WTC11 (cell line): ENCODE results near the gene PROSER2. TPM values are rescaled to one million over a fixed set of nuclear protein-coding genes. Genes with fewer than 3 reads are reported as not detected.

Experiments
- ATAC-seq: fragments of 200-7000 bp; cut with Tn5 transposase; 2 replicates; pipeline ENCODE4 v1.10.0; 2021; ENCODE audit warnings: mild to moderate bottlenecking, moderate library complexity
- CTCF ChIA-PET: fragments of 300-600 bp; sonication (Branson Sonifier 250); formaldehyde crosslinking; loops from one replicate; lab custom pipeline; 2021; ENCODE audit warnings: antibody characterized with exemption; lab: Charles Lee
- POLR2A ChIA-PET: fragments of 350-600 bp; sonication (Branson Sonifier 250); formaldehyde crosslinking; loops from one replicate; lab custom pipeline; 2021; ENCODE audit warnings: antibody characterized with exemption; lab: Charles Lee
- DNase-seq: peaks from one replicate; pipeline ENCODE4 v3.0.0; 2021; ENCODE audit warnings: low spot score
- H3K27ac Mint-ChIP-seq: 2 replicates; pipeline ENCODE4 v1.8.0; 2021; ENCODE audit warnings: mixed read lengths
- H3K27me3 Mint-ChIP-seq: 2 replicates; pipeline ENCODE4 v1.8.0; 2021; ENCODE audit warnings: low read depth, mild to moderate bottlenecking, moderate library complexity, mixed read lengths
- H3K36me3 Mint-ChIP-seq: 2 replicates; pipeline ENCODE4 v1.8.0; 2021; ENCODE audit warnings: mixed read lengths
- H3K4me1 Mint-ChIP-seq: 2 replicates; pipeline ENCODE4 v1.8.0; 2022; ENCODE audit warnings: mixed read lengths
- H3K4me3 Mint-ChIP-seq: 2 replicates; pipeline ENCODE4 v1.8.0; 2021; ENCODE audit warnings: mild to moderate bottlenecking, moderate library complexity, mixed read lengths
- H3K9me3 Mint-ChIP-seq: 2 replicates; pipeline ENCODE4 v1.8.0; 2021; ENCODE audit warnings: mixed read lengths
- CREM ChIP-seq: sonication (generic); formaldehyde crosslinking; IDR thresholded peaks from 2 replicates; pipeline ENCODE4 v1.8.1; 2022; ENCODE audit warnings: mild to moderate bottlenecking, missing genetic modification reagents, moderate library complexity
- ELF4 ChIP-seq: sonication (generic); formaldehyde crosslinking; IDR thresholded peaks from 2 replicates; pipeline ENCODE4 v1.8.1; 2022; ENCODE audit warnings: low read depth, mild to moderate bottlenecking, moderate library complexity, missing genetic modification reagents
- FOXP1 ChIP-seq: sonication (generic); formaldehyde crosslinking; IDR thresholded peaks from 2 replicates; pipeline ENCODE4 v1.8.0; 2022; ENCODE audit warnings: missing genetic modification reagents, mild to moderate bottlenecking, moderate library complexity, borderline replicate concordance
- GABPB1 ChIP-seq: sonication (generic); formaldehyde crosslinking; IDR thresholded peaks from 2 replicates; pipeline ENCODE4 v1.8.1; 2023; ENCODE audit warnings: mild to moderate bottlenecking, missing genetic modification reagents
- JUN ChIP-seq: sonication (generic); formaldehyde crosslinking; IDR thresholded peaks from 2 replicates; pipeline ENCODE4 v1.8.0; 2023; ENCODE audit warnings: mild to moderate bottlenecking, missing genetic modification reagents
- KAT7 ChIP-seq: sonication (generic); formaldehyde crosslinking; IDR thresholded peaks from 2 replicates; pipeline ENCODE4 v1.8.1; 2023; ENCODE audit warnings: missing genetic modification reagents, mild to moderate bottlenecking, borderline replicate concordance
- MXD4 ChIP-seq: fragments of 250-450 bp; sonication (Bioruptor Pico); IDR thresholded peaks from 2 replicates; pipeline ENCODE4 v1.8.0; 2021; ENCODE audit warnings: mild to moderate bottlenecking, moderate library complexity, borderline replicate concordance
- MYBL2 ChIP-seq: sonication (generic); formaldehyde crosslinking; IDR thresholded peaks from 2 replicates; pipeline ENCODE4 v1.8.1; 2023; ENCODE audit warnings: mild to moderate bottlenecking, moderate library complexity, missing genetic modification reagents
- NFATC4 ChIP-seq: fragments of 250-450 bp; sonication (Bioruptor Pico); IDR thresholded peaks from 2 replicates; pipeline ENCODE4 v1.9.0; 2021; ENCODE audit warnings: mild to moderate bottlenecking
- PRRX2 ChIP-seq: fragments of 250-450 bp; sonication (Bioruptor Pico); IDR thresholded peaks from 2 replicates; pipeline ENCODE4 v1.8.0; 2021; ENCODE audit warnings: mild to moderate bottlenecking
- SP1 ChIP-seq: sonication (generic); formaldehyde crosslinking; conservative IDR thresholded peaks from 2 replicates; pipeline ENCODE4 v1.8.1; 2022; ENCODE audit warnings: missing genetic modification reagents
- TCF7 ChIP-seq: sonication (generic); formaldehyde crosslinking; IDR thresholded peaks from 2 replicates; pipeline ENCODE4 v1.8.0; 2022; ENCODE audit warnings: mild to moderate bottlenecking, low read depth, missing genetic modification reagents, moderate library complexity
- TEAD4 ChIP-seq: sonication (generic); formaldehyde crosslinking; IDR thresholded peaks from 2 replicates; pipeline ENCODE4 v1.8.0; 2022; ENCODE audit warnings: mild to moderate bottlenecking, missing genetic modification reagents
- ZNF232 ChIP-seq: sonication (generic); formaldehyde crosslinking; IDR thresholded peaks from 2 replicates; pipeline ENCODE4 v1.8.0; 2022; ENCODE audit warnings: mild to moderate bottlenecking, missing genetic modification reagents
- total RNA-seq: library from RNA; stranded (reverse); gene quantifications from 3 replicates; pipeline ENCODE4 v1.2.3, GENCODE V29; 2021
- TF ChIP-seq, protein P1 (sequence below): fragments of 250-450 bp; sonication (Bioruptor Pico); IDR thresholded peaks from 2 replicates; pipeline ENCODE4 v2.1.2; 2022; ENCODE audit warnings: mild to moderate bottlenecking, moderate library complexity
- TF ChIP-seq, protein P2 (sequence below): sonication (generic); formaldehyde crosslinking; IDR thresholded peaks from 2 replicates; pipeline ENCODE4 v1.8.0; 2022; ENCODE audit warnings: mild to moderate bottlenecking, missing genetic modification reagents
- TF ChIP-seq, protein P3 (sequence below): sonication (generic); formaldehyde crosslinking; IDR thresholded peaks from 2 replicates; pipeline ENCODE4 v1.8.1; 2023; ENCODE audit warnings: mild to moderate bottlenecking, missing genetic modification reagents
- TF ChIP-seq, protein P4 (sequence below): sonication (generic); formaldehyde crosslinking; IDR thresholded peaks from 2 replicates; pipeline ENCODE4 v1.8.0; 2022; ENCODE audit warnings: mild to moderate bottlenecking, missing genetic modification reagents
- TF ChIP-seq, protein P5 (sequence below): sonication (generic); formaldehyde crosslinking; IDR thresholded peaks from 2 replicates; pipeline ENCODE4 v1.8.1; 2022; ENCODE audit warnings: mild to moderate bottlenecking, missing genetic modification reagents, moderate library complexity, borderline replicate concordance
- TF ChIP-seq, protein P6 (sequence below): fragments of 250-450 bp; sonication (Bioruptor Pico); conservative IDR thresholded peaks from 2 replicates; pipeline ENCODE4 v1.9.0; 2021; ENCODE audit warnings: mild to moderate bottlenecking

Gene PROSER2
- total RNA-seq, 1 experiment from 2014 or later = 8.5 TPM

DNA sequence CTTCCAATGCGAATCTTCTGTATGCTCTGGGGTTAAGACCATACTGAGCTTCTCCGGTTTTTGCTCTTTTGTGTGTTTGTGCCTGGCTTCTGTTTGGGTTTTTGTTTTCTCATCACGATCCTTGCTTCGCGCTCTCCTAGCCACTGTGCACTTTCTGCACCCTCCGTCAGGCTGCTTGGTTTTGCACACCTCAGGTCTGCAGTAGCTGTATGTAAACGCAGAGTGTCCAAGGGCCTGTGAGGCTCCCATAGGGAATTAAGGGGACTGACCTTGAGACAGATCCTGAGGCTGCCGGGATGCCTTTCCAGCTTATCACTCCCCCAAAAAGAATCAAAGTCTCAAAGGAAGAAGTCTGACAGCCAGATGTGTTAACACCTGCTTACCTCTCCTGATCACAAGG is 95.2 kb downstream of the PROSER2 start (continued):
- no peak for TF ChIP-seq FOXP1 (CRISPR knock-in tag)
- TF ChIP-seq, protein P1, sequence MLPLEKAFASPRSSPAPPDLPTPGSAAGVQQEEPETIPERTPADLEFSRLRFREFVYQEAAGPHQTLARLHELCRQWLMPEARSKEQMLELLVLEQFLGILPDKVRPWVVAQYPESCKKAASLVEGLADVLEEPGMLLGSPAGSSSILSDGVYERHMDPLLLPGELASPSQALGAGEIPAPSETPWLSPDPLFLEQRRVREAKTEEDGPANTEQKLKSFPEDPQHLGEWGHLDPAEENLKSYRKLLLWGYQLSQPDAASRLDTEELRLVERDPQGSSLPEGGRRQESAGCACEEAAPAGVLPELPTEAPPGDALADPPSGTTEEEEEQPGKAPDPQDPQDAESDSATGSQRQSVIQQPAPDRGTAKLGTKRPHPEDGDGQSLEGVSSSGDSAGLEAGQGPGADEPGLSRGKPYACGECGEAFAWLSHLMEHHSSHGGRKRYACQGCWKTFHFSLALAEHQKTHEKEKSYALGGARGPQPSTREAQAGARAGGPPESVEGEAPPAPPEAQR = no peak
- no peak for TF ChIP-seq SP1 (CRISPR knock-in tag)
- TF ChIP-seq, protein P2, sequence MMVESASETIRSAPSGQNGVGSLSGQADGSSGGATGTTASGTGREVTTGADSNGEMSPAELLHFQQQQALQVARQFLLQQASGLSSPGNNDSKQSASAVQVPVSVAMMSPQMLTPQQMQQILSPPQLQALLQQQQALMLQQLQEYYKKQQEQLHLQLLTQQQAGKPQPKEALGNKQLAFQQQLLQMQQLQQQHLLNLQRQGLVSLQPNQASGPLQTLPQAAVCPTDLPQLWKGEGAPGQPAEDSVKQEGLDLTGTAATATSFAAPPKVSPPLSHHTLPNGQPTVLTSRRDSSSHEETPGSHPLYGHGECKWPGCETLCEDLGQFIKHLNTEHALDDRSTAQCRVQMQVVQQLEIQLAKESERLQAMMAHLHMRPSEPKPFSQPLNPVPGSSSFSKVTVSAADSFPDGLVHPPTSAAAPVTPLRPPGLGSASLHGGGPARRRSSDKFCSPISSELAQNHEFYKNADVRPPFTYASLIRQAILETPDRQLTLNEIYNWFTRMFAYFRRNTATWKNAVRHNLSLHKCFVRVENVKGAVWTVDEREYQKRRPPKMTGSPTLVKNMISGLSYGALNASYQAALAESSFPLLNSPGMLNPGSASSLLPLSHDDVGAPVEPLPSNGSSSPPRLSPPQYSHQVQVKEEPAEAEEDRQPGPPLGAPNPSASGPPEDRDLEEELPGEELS = no peak
- TF ChIP-seq, protein P3, sequence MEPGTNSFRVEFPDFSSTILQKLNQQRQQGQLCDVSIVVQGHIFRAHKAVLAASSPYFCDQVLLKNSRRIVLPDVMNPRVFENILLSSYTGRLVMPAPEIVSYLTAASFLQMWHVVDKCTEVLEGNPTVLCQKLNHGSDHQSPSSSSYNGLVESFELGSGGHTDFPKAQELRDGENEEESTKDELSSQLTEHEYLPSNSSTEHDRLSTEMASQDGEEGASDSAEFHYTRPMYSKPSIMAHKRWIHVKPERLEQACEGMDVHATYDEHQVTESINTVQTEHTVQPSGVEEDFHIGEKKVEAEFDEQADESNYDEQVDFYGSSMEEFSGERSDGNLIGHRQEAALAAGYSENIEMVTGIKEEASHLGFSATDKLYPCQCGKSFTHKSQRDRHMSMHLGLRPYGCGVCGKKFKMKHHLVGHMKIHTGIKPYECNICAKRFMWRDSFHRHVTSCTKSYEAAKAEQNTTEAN (CRISPR knock-in tag) = no peak
- TF ChIP-seq ELF4 (CRISPR knock-in tag) = no peak
- TF ChIP-seq ZNF232 = no peak
- TF ChIP-seq, protein P4, sequence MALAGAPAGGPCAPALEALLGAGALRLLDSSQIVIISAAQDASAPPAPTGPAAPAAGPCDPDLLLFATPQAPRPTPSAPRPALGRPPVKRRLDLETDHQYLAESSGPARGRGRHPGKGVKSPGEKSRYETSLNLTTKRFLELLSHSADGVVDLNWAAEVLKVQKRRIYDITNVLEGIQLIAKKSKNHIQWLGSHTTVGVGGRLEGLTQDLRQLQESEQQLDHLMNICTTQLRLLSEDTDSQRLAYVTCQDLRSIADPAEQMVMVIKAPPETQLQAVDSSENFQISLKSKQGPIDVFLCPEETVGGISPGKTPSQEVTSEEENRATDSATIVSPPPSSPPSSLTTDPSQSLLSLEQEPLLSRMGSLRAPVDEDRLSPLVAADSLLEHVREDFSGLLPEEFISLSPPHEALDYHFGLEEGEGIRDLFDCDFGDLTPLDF (CRISPR knock-in tag) = no peak
- TF ChIP-seq TEAD4 (CRISPR knock-in tag) = no peak
- TF ChIP-seq GABPB1 = no peak

DNA sequence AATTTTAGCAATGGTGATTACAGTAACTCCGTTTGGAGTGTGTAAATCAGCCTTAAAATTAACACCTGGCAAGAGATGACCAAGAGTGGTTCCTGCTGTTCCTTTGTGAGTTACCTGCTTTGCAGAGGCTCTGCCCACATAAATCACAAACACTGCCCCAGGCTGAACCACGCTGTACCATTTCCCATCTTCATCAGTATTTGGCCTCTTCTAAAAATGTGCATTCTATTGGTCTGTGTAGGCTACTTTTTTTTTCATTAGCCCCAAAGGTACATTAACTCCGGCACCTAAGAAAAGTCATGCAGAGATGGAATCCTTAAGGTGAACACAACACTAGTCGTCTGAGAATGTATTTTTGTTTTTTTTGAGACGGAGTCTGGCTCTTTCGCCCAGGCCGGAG is 96.1 kb downstream of the PROSER2 start:
- Mint-ChIP-seq H3K27ac (no peak overlapping the region), H3K9me3 (no peaks in the 10 kb centered on the region), H3K4me3 (no peak overlapping the region), H3K4me1 (peaks cover 17% of the 10 kb centered on the region), H3K36me3 (peaks cover 21% of the 10 kb centered on the region), H3K27me3 (no peaks in the 10 kb centered on the region)
- ChIA-PET CTCF (no interaction called here), POLR2A (no interaction called here)
- DNase-seq = no peak
- TF ChIP-seq TCF7 (CRISPR knock-in tag) (no peak), PRRX2 (CRISPR knock-in tag) (no peak), TEAD4 (CRISPR knock-in tag) (no peak), NFATC4 (CRISPR knock-in tag) (no peak), MYBL2 (CRISPR knock-in tag) (no peak), MXD4 (CRISPR knock-in tag) (no peak), KAT7 (CRISPR knock-in tag) (no peak), JUN (CRISPR knock-in tag) (no peak), CREM (no peak)
- TF ChIP-seq, protein P5, sequence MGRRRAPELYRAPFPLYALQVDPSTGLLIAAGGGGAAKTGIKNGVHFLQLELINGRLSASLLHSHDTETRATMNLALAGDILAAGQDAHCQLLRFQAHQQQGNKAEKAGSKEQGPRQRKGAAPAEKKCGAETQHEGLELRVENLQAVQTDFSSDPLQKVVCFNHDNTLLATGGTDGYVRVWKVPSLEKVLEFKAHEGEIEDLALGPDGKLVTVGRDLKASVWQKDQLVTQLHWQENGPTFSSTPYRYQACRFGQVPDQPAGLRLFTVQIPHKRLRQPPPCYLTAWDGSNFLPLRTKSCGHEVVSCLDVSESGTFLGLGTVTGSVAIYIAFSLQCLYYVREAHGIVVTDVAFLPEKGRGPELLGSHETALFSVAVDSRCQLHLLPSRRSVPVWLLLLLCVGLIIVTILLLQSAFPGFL (CRISPR knock-in tag) = no peak
- TF ChIP-seq, protein P6, sequence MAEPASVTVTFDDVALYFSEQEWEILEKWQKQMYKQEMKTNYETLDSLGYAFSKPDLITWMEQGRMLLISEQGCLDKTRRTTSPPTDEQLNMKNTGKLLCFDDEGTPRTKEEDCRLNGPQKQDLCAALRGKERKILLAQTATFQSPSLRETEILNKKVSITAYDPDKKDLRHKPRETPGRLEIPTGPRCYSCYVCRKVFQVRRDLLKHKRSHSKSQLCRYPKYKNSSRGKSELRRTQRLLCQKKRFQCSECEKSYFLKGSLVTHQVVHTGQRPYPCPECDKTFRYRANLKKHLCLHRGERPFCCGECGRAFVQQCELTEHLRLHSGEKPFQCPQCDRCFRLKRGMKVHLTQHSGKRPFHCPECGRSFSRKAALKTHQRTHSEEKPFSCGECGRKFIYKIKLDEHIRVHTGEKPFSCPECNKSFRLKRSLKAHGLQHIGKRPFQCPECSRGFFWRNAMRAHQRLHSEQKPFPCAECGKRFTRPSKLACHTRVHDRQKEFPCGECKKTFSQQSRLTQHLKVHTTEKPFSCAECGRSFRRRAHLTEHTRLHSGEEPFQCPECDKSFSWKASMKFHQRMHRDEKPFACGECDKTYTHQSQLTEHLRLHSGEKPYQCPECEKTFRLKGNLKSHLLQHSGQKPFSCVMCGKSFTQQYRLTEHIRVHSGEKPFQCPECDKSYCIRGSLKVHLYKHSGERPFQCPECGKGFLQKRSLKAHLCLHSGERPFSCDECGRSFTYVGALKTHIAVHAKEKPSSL (CRISPR knock-in tag) = no peak
- no peak for ATAC-seq

Other genes starting within 250 kb of the PROSER2 start
- 19.5 to 21.4 TPM (median 20.1 TPM) in 3 replicates for gene USP6NL, start 211.7 kb upstream of the PROSER2 start, total RNA-seq
- gene ECHDC3, start 81.0 kb upstream of the PROSER2 start, total RNA-seq = 17.1 to 18.3 TPM (median 18.1 TPM) in 3 replicates
- gene UPF2, start 219.5 kb downstream of the PROSER2 start, total RNA-seq = 24.3 to 26.0 TPM (median 25.6 TPM) in 3 replicates
- 57.9 to 70.6 TPM (median 66.3 TPM) in 3 replicates for gene DHTKD1, start 245.6 kb downstream of the PROSER2 start, total RNA-seq